PFSK-1 (cell line): ENCODE data around the gene ANGPTL8.

Experiments used
- FOXP2 ChIP-seq: optimal IDR thresholded peaks from 2 replicates; pipeline ENCODE3; 2011; ENCODE audit warnings: borderline replicate concordance, control low read depth, inconsistent platforms; ENCODE audit not compliant: insufficient read depth; ENCODE audit errors: extremely low read length, extremely low read depth
- POLR2AphosphoS5 ChIP-seq: IDR thresholded peaks from 2 replicates; pipeline ENCODE4 v1.6.1; 2012; ENCODE audit warnings: low read depth, mild to moderate bottlenecking, control low read depth, low read length, moderate library complexity
- REST ChIP-seq, 2 experiments: IDR thresholded peaks; 2 replicates each; pipeline versions ENCODE4 v1.6.1 to v1.8.0; 2011 to 2012; ENCODE audit warnings: low read depth in 2 of 2, low read length in 2 of 2, control low read depth in 1 of 2, inconsistent platforms in 1 of 2, mild to moderate bottlenecking in 1 of 2, moderate library complexity in 1 of 2; ENCODE audit not compliant: insufficient read depth in 1 of 2
- SIN3A ChIP-seq: IDR thresholded peaks from 2 replicates; pipeline ENCODE4 v1.6.1; 2012; ENCODE audit warnings: mild to moderate bottlenecking, low read length, moderate library complexity, borderline replicate concordance; ENCODE audit not compliant: insufficient read depth
- TAF1 ChIP-seq: IDR thresholded peaks from 2 replicates; pipeline ENCODE4 v1.6.1; 2012; ENCODE audit warnings: low read length, control low read depth, borderline replicate concordance; ENCODE audit not compliant: insufficient read depth

Gene ANGPTL8

GRCh38 chr19:11224429-11224828 lies 15.0 kb upstream of the ANGPTL8 start:
- TF ChIP-seq SIN3A, result no peak
- TF ChIP-seq TAF1, result no peak
- TF ChIP-seq REST (IDR thresholded peaks at IDR 0.05; ENCODE audit: insufficient read depth in 1 of 2, low read depth in 2 of 2, low read length in 2 of 2), result no peak
- no peak for TF ChIP-seq POLR2AphosphoS5
- TF ChIP-seq FOXP2, result no peak

GRCh38 chr19:11225172-11225571 lies 14.2 kb upstream of the ANGPTL8 start:
- TF ChIP-seq SIN3A, result no peak
- TF ChIP-seq REST (IDR thresholded peaks at IDR 0.05; ENCODE audit: insufficient read depth in 1 of 2, low read depth in 2 of 2, low read length in 2 of 2), result no peak
- TF ChIP-seq POLR2AphosphoS5, result no peak
- TF ChIP-seq FOXP2, result no peak
- TF ChIP-seq TAF1, result no peak

- TF ChIP-seq REST (IDR thresholded peaks at IDR 0.05; ENCODE audit: insufficient read depth in 1 of 2, low read depth in 2 of 2, low read length in 2 of 2), result no peak
- TF ChIP-seq TAF1, result no peak
- TF ChIP-seq FOXP2, result no peak
- no peak for TF ChIP-seq SIN3A
- no peak for TF ChIP-seq POLR2AphosphoS5
Measured at GRCh38 chr19:11225815-11226214, 13.6 kb upstream of the ANGPTL8 start.

GRCh38 chr19:11226716-11227166 lies 12.7 kb upstream of the ANGPTL8 start:
- TF ChIP-seq SIN3A, result no peak
- TF ChIP-seq POLR2AphosphoS5, result no peak
- no peak for TF ChIP-seq TAF1
- TF ChIP-seq REST (IDR thresholded peaks at IDR 0.05; ENCODE audit: insufficient read depth in 1 of 2, low read depth in 2 of 2, low read length in 2 of 2), result no peak
- TF ChIP-seq FOXP2, result no peak

GRCh38 chr19:11227195-11227886 lies 12.1 kb upstream of the ANGPTL8 start:
- TF ChIP-seq SIN3A, result no peak
- TF ChIP-seq REST (IDR thresholded peaks at IDR 0.05; ENCODE audit: insufficient read depth in 1 of 2, low read depth in 2 of 2, low read length in 2 of 2), result no peak
- no peak for TF ChIP-seq FOXP2
- TF ChIP-seq TAF1, result no peak
- no peak for TF ChIP-seq POLR2AphosphoS5
